Activated T-cell treated with anti-CD3 and anti-CD28 coated beads, Interleukin-2, amount 50 U/mL, for 4 hours (primary cell): ENCODE data around the gene PRICKLE1. TPM values are rescaled to one million over a fixed set of nuclear protein-coding genes. Genes with fewer than 3 reads are reported as not detected.
A peak's percentile ranks its signal among the peaks of the same experiment; 100 is the strongest.

Experiments used
- ATAC-seq, 2 donors: fragments of 200-7000 bp; cut with Tn5 transposase; one replicate each; pipeline ENCODE4 v1.10.0; 2021
- DNase-seq: peaks from one replicate; pipeline ENCODE4 v3.0.0-alpha.2; 2020
- H3K27me3 Mint-ChIP-seq: one replicate; pipeline ENCODE4 v1.8.0; 2021; ENCODE audit warnings: low read depth, mixed read lengths
- H3K36me3 Mint-ChIP-seq: one replicate; pipeline ENCODE4 v1.8.0; 2022; ENCODE audit warnings: mixed read lengths; ENCODE audit not compliant: insufficient read depth
- H3K4me1 Mint-ChIP-seq: one replicate; pipeline ENCODE4 v1.8.0; 2021; ENCODE audit warnings: low read depth, mixed read lengths
- H3K4me3 Mint-ChIP-seq: one replicate; pipeline ENCODE4 v1.8.0; 2021; ENCODE audit warnings: mild to moderate bottlenecking, moderate library complexity, mixed read lengths
- H3K9me3 Mint-ChIP-seq: one replicate; pipeline ENCODE4 v1.8.0; 2021; ENCODE audit warnings: mixed read lengths
- total RNA-seq, 3 donors: library from RNA; stranded (reverse); gene quantifications; one replicate each; pipeline ENCODE4 v1.2.1, GENCODE V29; 2021

The PRICKLE1 gene
- total RNA-seq, result not detected

DNA sequence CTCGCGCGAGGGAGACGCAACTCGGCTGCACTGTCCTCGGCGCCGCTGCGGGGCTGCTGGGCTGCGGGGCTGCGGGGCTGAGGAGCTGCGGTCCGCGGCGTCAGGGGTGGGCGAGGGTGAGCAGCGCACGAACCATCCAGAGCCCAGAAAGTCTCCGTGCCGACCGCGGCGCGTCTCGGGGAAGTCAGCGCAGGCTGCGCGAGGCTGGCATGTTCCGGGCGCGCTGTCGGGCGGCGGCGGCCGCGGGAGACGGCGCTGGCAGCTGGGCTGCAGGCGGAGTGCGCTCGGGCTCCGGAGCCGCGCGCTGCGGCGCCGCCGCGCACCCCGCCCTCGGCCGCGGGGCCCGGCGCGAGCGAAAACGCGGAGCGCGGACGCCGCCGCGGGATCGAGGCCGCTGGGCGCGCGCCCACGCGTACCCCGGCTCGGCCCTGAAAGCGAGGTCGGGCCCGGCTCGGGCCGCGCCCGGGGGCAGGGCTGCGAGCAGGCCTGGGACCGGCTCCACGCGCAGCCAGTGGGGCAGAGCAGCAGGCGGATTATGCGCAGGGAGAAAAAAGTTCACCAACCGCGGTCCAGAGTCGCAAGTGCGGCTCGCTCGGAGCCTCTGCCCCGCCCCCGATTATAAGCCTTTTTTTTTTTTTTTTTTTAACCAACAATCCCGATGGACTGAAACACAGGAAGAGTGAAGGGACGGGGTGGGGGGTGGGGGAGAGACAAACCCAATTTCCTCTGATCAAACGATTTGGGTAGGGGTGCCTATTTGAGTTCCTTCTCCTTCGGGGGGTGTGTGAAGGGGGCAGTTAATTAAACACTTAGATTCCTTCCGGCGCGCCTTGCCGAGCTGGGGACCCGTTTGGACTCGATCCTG lies at the start of gene PRICKLE1:
TSS of gene PRICKLE1 (minus strand) at position 282 of the 865 bp plus-strand sequence. CDS start 117,230 bp downstream, outside the sequence.
- Mint-ChIP-seq H3K4me1 (peaks cover 15% of the 10 kb centered on the region), H3K27me3 (peaks cover 64% of the 10 kb centered on the region), H3K4me3 (peak within 1 kb of the TSS; percentile 72), H3K36me3 (no peaks in the 10 kb centered on the region), H3K9me3 (no peaks in the 10 kb centered on the region)
- DNase-seq (no peak), ATAC-seq (peak; percentile 81 to 85)

- DNase-seq (no peak), ATAC-seq (no peak)
- Mint-ChIP-seq H3K4me1 (no peaks in the 10 kb centered on the region), H3K4me3 (no peak overlapping the region), H3K36me3 (no peaks in the 10 kb centered on the region), H3K27me3 (no peaks in the 10 kb centered on the region), H3K9me3 (no peaks in the 10 kb centered on the region)
Measured at GRCh38 chr12:42638697-42639096, 49.2 kb upstream of the PRICKLE1 start.

GRCh38 chr12:42638011-42638410 lies 48.5 kb upstream of the PRICKLE1 start:
- no peak overlapping the region for H3K4me3 Mint-ChIP-seq
- ATAC-seq (no peak), DNase-seq (no peak)
- H3K36me3 Mint-ChIP-seq, result no peaks in the 10 kb centered on the region
- H3K27me3 Mint-ChIP-seq, result no peaks in the 10 kb centered on the region
- H3K4me1 Mint-ChIP-seq, result no peaks in the 10 kb centered on the region
- no peaks in the 10 kb centered on the region for H3K9me3 Mint-ChIP-seq

DNA sequence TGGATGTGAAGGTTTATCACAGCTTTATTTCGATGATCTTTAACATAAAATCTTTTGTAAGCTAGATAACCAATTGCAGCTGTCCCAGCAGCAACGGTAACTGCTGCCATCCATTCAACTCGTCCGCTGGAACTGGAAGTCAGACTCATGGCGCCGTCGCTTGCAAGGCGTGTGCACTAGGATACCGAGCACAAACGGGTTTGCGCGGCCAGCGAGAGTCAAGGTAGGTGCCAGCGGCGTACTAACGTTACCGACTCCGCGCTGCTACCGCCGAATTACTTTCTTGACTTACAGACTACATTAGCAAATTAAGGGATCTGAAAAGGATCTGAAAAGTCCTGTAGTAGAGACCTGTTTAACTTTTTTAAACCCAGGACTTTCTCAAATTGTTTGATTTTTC lies 47.4 kb upstream of the PRICKLE1 start:
- Mint-ChIP-seq H3K27me3 (no peaks in the 10 kb centered on the region), H3K9me3 (no peaks in the 10 kb centered on the region), H3K36me3 (no peaks in the 10 kb centered on the region), H3K4me3 (no peak overlapping the region), H3K4me1 (no peaks in the 10 kb centered on the region)
- ATAC-seq (no peak), DNase-seq (no peak)

DNA sequence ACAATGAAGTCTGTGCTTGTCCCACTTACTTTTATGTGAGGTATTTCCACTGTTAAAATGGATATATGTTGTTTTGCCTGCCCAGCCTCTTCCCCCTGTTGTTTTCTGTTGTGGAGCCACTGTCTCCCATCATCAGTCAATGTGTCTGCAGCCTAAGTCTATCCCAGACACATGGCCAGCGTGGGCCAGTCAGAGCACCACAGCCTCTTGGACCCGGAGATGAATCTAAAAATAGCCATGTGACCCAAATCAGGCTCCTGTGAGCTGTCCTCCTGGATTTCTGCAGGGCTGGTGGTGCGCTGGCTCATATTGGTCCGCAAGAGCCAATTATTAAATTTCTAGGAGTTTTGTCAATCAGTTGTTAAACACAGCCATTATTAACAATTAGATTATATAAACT lies 44.0 kb upstream of the PRICKLE1 start:
- Mint-ChIP-seq H3K36me3 (no peaks in the 10 kb centered on the region), H3K4me3 (no peak overlapping the region), H3K9me3 (no peaks in the 10 kb centered on the region), H3K27me3 (no peaks in the 10 kb centered on the region), H3K4me1 (no peaks in the 10 kb centered on the region)
- DNase-seq (no peak), ATAC-seq (no peak)

DNA sequence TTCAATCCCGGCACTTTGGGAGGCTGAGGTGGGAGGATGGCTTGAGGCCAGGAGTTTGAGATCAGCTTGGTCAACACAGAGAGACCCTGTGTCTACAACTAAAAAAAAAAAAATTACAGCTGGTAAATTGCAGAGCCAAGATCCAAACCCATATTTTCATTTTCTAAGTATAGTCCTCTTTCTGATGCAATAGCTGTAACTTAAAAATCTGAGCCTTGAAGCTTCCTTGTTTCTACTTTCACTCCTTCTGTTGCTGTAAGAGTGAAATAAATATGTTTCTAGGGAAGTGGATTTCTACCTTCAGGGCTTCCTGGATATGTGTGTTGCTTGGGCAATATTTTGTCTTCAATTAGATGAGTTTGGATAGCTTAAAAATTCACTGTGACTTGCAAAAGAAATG lies 42.0 kb upstream of the PRICKLE1 start:
- H3K4me3 Mint-ChIP-seq, result no peak overlapping the region
- H3K9me3 Mint-ChIP-seq, result no peaks in the 10 kb centered on the region
- DNase-seq, result no peak
- ATAC-seq, result no peak
- no peaks in the 10 kb centered on the region for H3K27me3 Mint-ChIP-seq
- no peaks in the 10 kb centered on the region for H3K4me1 Mint-ChIP-seq
- no peaks in the 10 kb centered on the region for H3K36me3 Mint-ChIP-seq

GRCh38 chr12:42630314-42630713 lies 40.8 kb upstream of the PRICKLE1 start:
- no peaks in the 10 kb centered on the region for H3K4me1 Mint-ChIP-seq
- H3K4me3 Mint-ChIP-seq, result no peak overlapping the region
- ATAC-seq (no peak), DNase-seq (no peak)
- no peaks in the 10 kb centered on the region for H3K27me3 Mint-ChIP-seq
- H3K36me3 Mint-ChIP-seq, result no peaks in the 10 kb centered on the region
- H3K9me3 Mint-ChIP-seq, result no peaks in the 10 kb centered on the region

DNA sequence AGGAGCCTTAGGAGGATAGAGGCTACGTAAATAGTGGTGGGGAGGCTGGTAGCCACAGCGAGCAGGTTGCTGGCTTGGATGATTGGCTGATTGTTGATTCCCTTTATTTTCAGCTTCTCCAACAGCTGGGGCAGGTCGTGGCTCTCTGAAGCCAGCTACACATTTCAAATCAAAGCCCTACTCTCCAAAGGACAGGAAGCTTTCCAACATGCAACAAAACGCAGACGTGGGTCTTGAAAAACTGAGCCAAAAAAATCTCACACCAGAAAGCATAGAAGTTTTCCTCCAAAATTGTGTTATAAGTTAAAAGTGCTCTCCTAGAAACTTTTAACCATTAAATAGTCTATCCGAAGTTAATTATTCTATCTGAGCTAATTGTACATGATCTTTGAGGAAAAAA lies 37.6 kb upstream of the PRICKLE1 start:
- H3K27me3 Mint-ChIP-seq, result no peaks in the 10 kb centered on the region
- no peak overlapping the region for H3K4me3 Mint-ChIP-seq
- H3K9me3 Mint-ChIP-seq, result no peaks in the 10 kb centered on the region
- no peaks in the 10 kb centered on the region for H3K36me3 Mint-ChIP-seq
- H3K4me1 Mint-ChIP-seq, result no peaks in the 10 kb centered on the region
- ATAC-seq (no peak), DNase-seq (no peak)

DNA sequence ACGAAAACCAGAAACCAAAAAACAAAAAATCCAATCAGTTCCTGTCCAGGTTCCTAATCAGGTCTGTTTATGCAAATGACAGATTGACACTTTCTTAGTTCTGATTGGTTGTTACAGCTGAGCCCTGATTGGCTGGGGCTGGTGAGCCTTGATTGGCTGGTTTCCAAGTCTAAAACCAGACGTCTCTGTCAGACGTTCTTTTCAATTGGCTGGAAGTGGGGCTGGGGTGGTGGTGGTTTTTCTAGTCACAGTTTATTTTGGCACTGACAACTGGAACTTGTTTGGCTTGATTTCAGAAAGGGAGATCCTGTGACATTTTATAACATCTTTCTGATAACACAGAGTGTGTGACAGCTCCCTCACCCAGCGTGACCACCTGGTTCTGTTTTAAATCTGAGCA lies 36.1 kb upstream of the PRICKLE1 start:
- Mint-ChIP-seq H3K4me1 (no peaks in the 10 kb centered on the region), H3K27me3 (no peaks in the 10 kb centered on the region), H3K36me3 (no peaks in the 10 kb centered on the region), H3K4me3 (no peak overlapping the region), H3K9me3 (no peaks in the 10 kb centered on the region)
- DNase-seq (no peak), ATAC-seq (no peak)

GRCh38 chr12:42617622-42618021 lies 28.1 kb upstream of the PRICKLE1 start:
- H3K4me3 Mint-ChIP-seq, result no peak overlapping the region
- peaks cover 5% of the 10 kb centered on the region for H3K27me3 Mint-ChIP-seq
- no peaks in the 10 kb centered on the region for H3K4me1 Mint-ChIP-seq
- peaks cover 22% of the 10 kb centered on the region for H3K9me3 Mint-ChIP-seq
- ATAC-seq (no peak), DNase-seq (no peak)
- H3K36me3 Mint-ChIP-seq, result no peaks in the 10 kb centered on the region

- Mint-ChIP-seq H3K9me3 (peaks cover 22% of the 10 kb centered on the region), H3K27me3 (peaks cover 5% of the 10 kb centered on the region), H3K4me1 (no peaks in the 10 kb centered on the region), H3K36me3 (no peaks in the 10 kb centered on the region), H3K4me3 (no peak overlapping the region)
- ATAC-seq, result no peak
- no peak for DNase-seq
Measured at GRCh38 chr12:42615006-42615405, 25.5 kb upstream of the PRICKLE1 start.

DNA sequence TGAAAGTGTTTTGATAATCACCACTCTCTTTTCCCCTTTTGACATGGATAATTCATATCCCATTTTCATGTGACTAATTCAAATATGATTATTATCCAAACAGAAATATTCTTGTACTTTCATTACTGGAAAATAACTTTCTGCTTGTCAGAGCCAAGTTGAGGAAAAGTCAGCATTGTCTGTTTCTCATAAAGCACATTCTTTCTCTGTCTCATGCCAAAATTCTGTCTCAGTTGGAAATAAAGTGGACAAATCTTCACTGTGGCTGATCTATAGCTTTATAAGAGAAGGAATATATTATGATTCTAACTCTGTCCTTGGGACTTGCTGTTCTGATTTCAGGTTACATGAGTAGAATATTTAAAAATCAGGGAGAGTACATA lies 22.7 kb upstream of the PRICKLE1 start:
- no peaks in the 10 kb centered on the region for H3K36me3 Mint-ChIP-seq
- H3K4me3 Mint-ChIP-seq, result no peak overlapping the region
- no peak for DNase-seq
- ATAC-seq, result no peak
- H3K4me1 Mint-ChIP-seq, result no peaks in the 10 kb centered on the region
- peaks cover 5% of the 10 kb centered on the region for H3K27me3 Mint-ChIP-seq
- peaks cover 8% of the 10 kb centered on the region for H3K9me3 Mint-ChIP-seq

- Mint-ChIP-seq H3K36me3 (no peaks in the 10 kb centered on the region), H3K27me3 (peaks cover 5% of the 10 kb centered on the region), H3K4me3 (no peak overlapping the region), H3K4me1 (no peaks in the 10 kb centered on the region), H3K9me3 (peaks cover 4% of the 10 kb centered on the region)
- ATAC-seq (no peak), DNase-seq (no peak)
Measured at GRCh38 chr12:42611571-42612230, 22.2 kb upstream of the PRICKLE1 start.

DNA sequence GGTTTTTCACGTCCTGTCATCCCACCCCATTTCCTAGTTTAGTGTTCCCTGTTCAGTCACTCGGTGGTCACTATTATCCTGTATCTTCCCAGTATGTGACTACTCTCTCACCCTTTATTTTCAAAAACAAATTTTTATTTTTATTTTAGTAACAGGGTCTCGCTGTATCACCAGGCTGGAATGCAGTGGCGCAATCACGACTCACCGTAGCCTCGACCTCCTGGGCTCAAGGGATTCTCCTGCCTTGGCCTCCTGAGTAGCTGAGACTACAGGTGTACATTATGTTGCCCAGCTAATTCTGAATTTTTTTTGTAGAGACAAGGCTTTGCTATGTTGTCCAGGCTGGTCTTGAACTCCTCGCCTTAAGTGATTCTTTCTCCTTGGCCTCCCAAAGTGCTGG lies 20.1 kb upstream of the PRICKLE1 start:
- ATAC-seq, result no peak

GRCh38 chr12:42608196-42608825 lies 18.8 kb upstream of the PRICKLE1 start:
- DNase-seq (no peak), ATAC-seq (no peak)
- no peaks in the 10 kb centered on the region for H3K4me1 Mint-ChIP-seq
- H3K27me3 Mint-ChIP-seq, result no peaks in the 10 kb centered on the region
- no peak overlapping the region for H3K4me3 Mint-ChIP-seq
- H3K36me3 Mint-ChIP-seq, result no peaks in the 10 kb centered on the region
- no peaks in the 10 kb centered on the region for H3K9me3 Mint-ChIP-seq

More for the DNA sequence above, 20.1 kb upstream of the PRICKLE1 start:
- DNase-seq, result no peak
- Mint-ChIP-seq H3K36me3 (no peaks in the 10 kb centered on the region), H3K9me3 (no peaks in the 10 kb centered on the region), H3K4me3 (no peak overlapping the region), H3K27me3 (peaks cover 5% of the 10 kb centered on the region), H3K4me1 (no peaks in the 10 kb centered on the region)
